GM12878 (cell line): ENCODE data around the gene DIDO1. TPM values are rescaled to one million over a fixed set of nuclear protein-coding genes. Genes with fewer than 3 reads are reported as not detected.
A peak's percentile ranks its signal among the peaks of the same experiment; 100 is the strongest.

Experiments
- ATAC-seq: fragments of 200-7000 bp; cut with Tn5 transposase; 3 replicates; pipeline ENCODE4 v1.9.1; 2020; ENCODE audit warnings: mild to moderate bottlenecking, moderate library complexity
- BruUV-seq: library from RNA; stranded (reverse); fragments of 400-500 nt; replicated peaks from 2 replicates; lab custom pipeline; 2021; lab: Mats Ljungman, UMichigan
- CTCF ChIA-PET: fragments of 300-600 bp; sonication (Branson Sonifier 250); formaldehyde crosslinking; extraction: SDS; loops from one replicate; lab custom pipeline; 2021; ENCODE audit warnings: inconsistent platforms; lab: Yijun Ruan, JAX
- POLR2A ChIA-PET: fragments of 350-600 bp; formaldehyde crosslinking; extraction: SDS; loops from one replicate; lab custom pipeline; 2021; ENCODE audit warnings: inconsistent platforms; lab: Charles Lee
- RAD21 ChIA-PET: fragments of 300-600 bp; sonication (Branson Sonifier 250); formaldehyde crosslinking; loops from one replicate; lab custom pipeline; 2023; ENCODE audit warnings: antibody characterized with exemption; ENCODE audit not compliant: unreplicated experiment; lab: Charles Lee
- SMC1A ChIA-PET: fragments of 300-600 bp; sonication (Branson Sonifier 250); formaldehyde crosslinking; loops from one replicate; lab custom pipeline; 2023; ENCODE audit not compliant: unreplicated experiment, uncharacterized antibody; lab: Charles Lee
- DNase-seq: peaks from one replicate; pipeline ENCODE4 v3.0.0-alpha.2; 2011; ENCODE audit warnings: low read depth, low spot score
- FAIRE-seq: peaks from 3 replicates; lab custom pipeline; 2011; peaks lifted over from hg19 to GRCh38; lab: Jason Lieb, UNC
- H2AFZ ChIP-seq: 2 replicates; pipeline ENCODE4 v1.6.0; 2011; ENCODE audit warnings: low read depth, low read length, control low read depth; ENCODE audit not compliant: control insufficient read depth
- H3K27ac ChIP-seq: 2 replicates; pipeline ENCODE4 v1.5.1; 2011; ENCODE audit warnings: control low read depth; ENCODE audit not compliant: control insufficient read depth, insufficient read depth
- H3K27me3 ChIP-seq, 2 experiments: replicated peaks in 1 of 2; 2 replicates each; pipeline versions ENCODE4 v1.6.0 to v1.6.1; 2011; ENCODE audit warnings: low read length in 1 of 2; ENCODE audit not compliant: control insufficient read depth in 2 of 2, insufficient read depth in 2 of 2
- H3K36me3 ChIP-seq, 2 experiments: 2 replicates each; pipeline ENCODE4 v1.5.1; 2011; ENCODE audit warnings: low read length in 1 of 2; ENCODE audit not compliant: control insufficient read depth in 2 of 2, insufficient read depth in 2 of 2
- H3K4me1 ChIP-seq: 2 replicates; pipeline ENCODE4 v1.6.1; 2011; ENCODE audit warnings: mild to moderate bottlenecking, low read length, moderate library complexity, mixed read lengths; ENCODE audit not compliant: control insufficient read depth, insufficient read depth
- H3K4me2 ChIP-seq: 2 replicates; pipeline ENCODE4 v1.6.0; 2011; ENCODE audit warnings: control low read depth; ENCODE audit not compliant: control insufficient read depth, insufficient read depth
- H3K4me3 ChIP-seq: fragments of 200-600 bp; sonication (generic); 2 replicates; pipeline ENCODE4 v1.5.1; 2016
- H3K79me2 ChIP-seq: 2 replicates; pipeline ENCODE4 v1.6.0; 2011; ENCODE audit warnings: low read length; ENCODE audit not compliant: control insufficient read depth, insufficient read depth
- H3K9ac ChIP-seq: 2 replicates; pipeline ENCODE4 v1.8.0; 2011; ENCODE audit warnings: low read length, control low read depth, mixed read lengths; ENCODE audit not compliant: control insufficient read depth, insufficient read depth
- H3K9me3 ChIP-seq: replicated peaks from 3 replicates; pipeline ENCODE4 v1.5.1; 2011; ENCODE audit warnings: mild to moderate bottlenecking, low read length; ENCODE audit not compliant: control insufficient read depth, insufficient read depth
- H4K20me1 ChIP-seq: 2 replicates; pipeline ENCODE4 v1.6.0; 2011; ENCODE audit not compliant: control insufficient read depth, insufficient read depth
- ESRRA ChIP-seq: IDR thresholded peaks from 2 replicates; pipeline ENCODE4 v1.6.1; 2012; ENCODE audit warnings: mild to moderate bottlenecking, low read length, improper control_type of control experiment
- NKRF ChIP-seq: fragments of 450-650 bp; conservative IDR thresholded peaks from 2 replicates; pipeline ENCODE4 v1.6.1; 2017; ENCODE audit warnings: mild to moderate bottlenecking, moderate library complexity
- WGBS: methylation state at CpG from one replicate; pipeline ENCODE4 v1.1.6; 2016; ENCODE audit warnings: low lambda C conversion rate; ENCODE audit not compliant: insufficient replicate concordance, insufficient coverage; ENCODE audit errors: missing lambda C conversion rate; 5-methylcytosine and 5-hydroxymethylcytosine counted together
- in situ Hi-C: fragments of 300-500 bp; cut with MboI; formaldehyde crosslinking; loops from 9 replicates; pipeline ENCODE4 v1.14.3; 2018; ENCODE audit warnings: mixed read lengths
- intact Hi-C: fragments of 100-400 bp; cut with micrococcal nuclease; formaldehyde crosslinking; loops from one replicate; pipeline ENCODE4 v1.14.2; 2022; ENCODE audit not compliant: unreplicated experiment
- polyA plus RNA-seq, 11 experiments: library from polyadenylated mRNA; depleted of rRNA in 4 of 11; unstranded in 6 of 11; stranded (reverse) in 5 of 11; fragments of >200 nt; fragmentation: Nextera tagmentation in 4 of 11; fragmentation: Illumina TruSeq in 1 of 11; extraction: Ambion mirVana in 4 of 11; extraction: Trizol in 1 of 11; gene quantifications; 1 replicate in 1 of 11; 2 replicates in 10 of 11; pipeline versions ENCODE4 v1.2.1 to v1.2.3, GENCODE V29; 2011 to 2016; ENCODE audit warnings: inconsistent platforms in 2 of 11, missing spikeins in 2 of 11, low read depth in 1 of 11
- total RNA-seq, 4 experiments: library from RNA; depleted of rRNA in 3 of 4; stranded (reverse); fragments of >200 nt in 3 of 4; fragmentation: Illumina TruSeq in 1 of 4; extraction: Trizol in 1 of 4; gene quantifications; 2 replicates each; pipeline versions ENCODE4 v1.2.1 to v1.2.3, GENCODE V29; 2013 to 2021

DIDO1 gene
- total and polyA plus RNA-seq, 10 of the 15 experiments (the other 5 are each of a cell fraction or from before 2014, with no cell fraction given): 5.5 to 56.4 (median 38.4) TPM

GRCh38 chr20:62925076-62925419 is 1.3 kb downstream of the DIDO1 start:
- peak overlapping the region; percentile 96 for H3K4me2 ChIP-seq
- no peaks in the 10 kb centered on the region for H3K9me3 ChIP-seq
- no TSS peak for BruUV-seq
- H3K4me3 ChIP-seq: peak overlapping the region; percentile 64
- H3K9ac ChIP-seq: peak overlapping the region; percentile 83
- WGBS: 0% methylated on average over 4 of the region's 4 CpGs
- intact Hi-C loops (no loop called here), in situ Hi-C loops (no loop called here)
- peaks cover 99% of the 10 kb centered on the region for H3K79me2 ChIP-seq
- CTCF ChIA-PET: interaction anchor here (0.6 to 2.6 kb wide), 5 partner anchors 9 to 87 kb away, joined by 3 to 14 read pairs (median 5); no protein-coding TSS in a partner anchor
- DNase-seq (no peak), FAIRE-seq (no peak), ATAC-seq (no peak)
- H3K4me1 ChIP-seq: peaks cover 30% of the 10 kb centered on the region
- SMC1A ChIA-PET: interaction anchor here (1.1 to 2.1 kb wide), 4 partner anchors 23 to 47 kb away, joined by 3 to 5 read pairs (median 4); no protein-coding TSS in a partner anchor
- TF ChIP-seq ESRRA (no peak), NKRF (0 out of 2 replicates have a peak, but pooled peaks have one; percentile 8)
- RAD21 ChIA-PET: interaction anchor here (0.6 to 1.8 kb wide), 5 partner anchors 10 to 102 kb away, joined by 3 to 5 read pairs (median 4); no protein-coding TSS in a partner anchor
- H4K20me1 ChIP-seq: peaks cover 17% of the 10 kb centered on the region
- H3K36me3 ChIP-seq: no peaks in the 10 kb centered on the region; a peak in 1 of 4 replicates
- H2AFZ ChIP-seq: no peak overlapping the region
- H3K27ac ChIP-seq: peak overlapping the region; percentile 96
- POLR2A ChIA-PET: interaction anchor here (0.7 to 5.4 kb wide), 6 partner anchors 9 to 88 kb away, joined by 3 to 59 read pairs (median 6); partner anchors contain the start of genes GID8, SLC17A9 and TCFL5
- H3K27me3 ChIP-seq: no peaks in the 10 kb centered on the region
